Duodenal mucosa (tissue), 2 donors: Measurements from ENCODE around the gene NIPAL3.
"Not testable (repeated sequence)": the region's sequence is repeated elsewhere in the genome, so short reads cannot be mapped to it uniquely, and the experiment has no call there.

ENCODE experiments used
- H3K27ac ChIP-seq: one replicate; pipeline ENCODE4 v1.7.0; 2013; ENCODE audit warnings: low read depth, low read length
- H3K27me3 ChIP-seq, 2 donors: one replicate each; pipeline ENCODE4 v1.7.0; 2013; ENCODE audit warnings: low read length in 2 of 2, control low read depth in 1 of 2; ENCODE audit not compliant: insufficient read depth in 2 of 2, control insufficient read depth in 1 of 2
- H3K36me3 ChIP-seq, 2 donors: one replicate each; pipeline ENCODE4 v1.7.0; 2013; ENCODE audit warnings: low read length in 2 of 2, control low read depth in 1 of 2; ENCODE audit not compliant: insufficient read depth in 2 of 2, control insufficient read depth in 1 of 2
- H3K4me1 ChIP-seq, 2 donors: one replicate each; pipeline ENCODE4 v1.7.0; 2013; ENCODE audit warnings: low read length in 2 of 2, control low read depth in 1 of 2; ENCODE audit not compliant: insufficient read depth in 2 of 2, control insufficient read depth in 1 of 2
- H3K4me3 ChIP-seq, 2 donors: one replicate each; pipeline ENCODE4 v1.7.0; 2013; ENCODE audit warnings: low read length in 2 of 2, low read depth in 1 of 2
- H3K9ac ChIP-seq, 2 donors: one replicate each; pipeline ENCODE4 v1.7.0; 2013; ENCODE audit warnings: low read length in 2 of 2, low read depth in 1 of 2
- H3K9me3 ChIP-seq, 2 donors: one replicate each; pipeline ENCODE4 v1.7.0; 2013; ENCODE audit warnings: low read length in 2 of 2, control low read depth in 1 of 2; ENCODE audit not compliant: control insufficient read depth in 1 of 2

NIPAL3 gene

DNA sequence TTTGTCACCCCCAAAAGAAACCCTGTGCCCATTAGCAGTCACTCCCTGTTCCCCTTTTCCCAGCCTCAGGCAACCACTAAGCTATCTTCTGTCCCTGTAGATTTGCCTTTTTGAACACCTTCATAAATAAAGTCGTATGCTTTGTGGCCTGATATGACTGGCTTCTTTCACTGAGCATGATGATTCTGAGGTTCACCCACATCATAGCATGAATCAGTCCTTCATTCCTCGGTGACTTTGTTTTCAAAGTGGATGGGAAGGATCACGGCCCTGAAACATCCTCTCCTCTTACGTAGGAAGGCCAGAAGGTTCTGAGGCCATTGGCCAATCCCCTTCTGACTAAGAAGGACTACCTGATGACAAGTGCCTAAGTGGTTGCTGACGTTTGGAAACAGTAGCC is 39.1 kb downstream of the NIPAL3 start:
- Histone ChIP-seq H3K4me3 (no peak overlapping the region), H3K9me3 (no peaks in the 10 kb centered on the region), H3K27ac (no peak overlapping the region), H3K4me1 (no peaks in the 10 kb centered on the region), H3K27me3 (no peaks in the 10 kb centered on the region), H3K9ac (no peak overlapping the region), H3K36me3 (peaks cover 35 to 87% of the 10 kb centered on the region in 2 donors)

DNA sequence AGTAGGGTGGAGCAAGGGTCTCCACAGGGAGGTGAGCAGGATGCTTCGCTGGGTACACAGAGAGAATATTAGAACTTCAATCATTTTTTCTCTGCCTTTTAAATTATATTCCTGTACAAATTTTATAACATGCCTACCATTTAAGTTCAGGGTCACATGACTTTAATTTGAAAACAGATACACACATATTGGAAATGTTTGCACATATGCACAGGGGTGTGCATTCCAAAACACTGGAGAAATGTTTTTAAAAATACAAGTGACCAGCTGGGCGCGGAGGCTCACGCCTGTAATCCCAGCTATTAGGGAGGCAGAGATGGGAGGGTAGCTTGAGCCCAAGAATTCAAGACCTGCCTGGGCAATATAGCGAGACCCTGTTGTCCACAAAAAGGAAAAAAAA is 39.7 kb downstream of the NIPAL3 start:
- Histone ChIP-seq H3K36me3 (peaks cover 37 to 87% of the 10 kb centered on the region in 2 donors), H3K4me1 (no peaks in the 10 kb centered on the region), H3K9me3 (no peaks in the 10 kb centered on the region), H3K27me3 (no peaks in the 10 kb centered on the region), H3K27ac (no peak overlapping the region), H3K9ac (no peak overlapping the region), H3K4me3 (no peak overlapping the region)

DNA sequence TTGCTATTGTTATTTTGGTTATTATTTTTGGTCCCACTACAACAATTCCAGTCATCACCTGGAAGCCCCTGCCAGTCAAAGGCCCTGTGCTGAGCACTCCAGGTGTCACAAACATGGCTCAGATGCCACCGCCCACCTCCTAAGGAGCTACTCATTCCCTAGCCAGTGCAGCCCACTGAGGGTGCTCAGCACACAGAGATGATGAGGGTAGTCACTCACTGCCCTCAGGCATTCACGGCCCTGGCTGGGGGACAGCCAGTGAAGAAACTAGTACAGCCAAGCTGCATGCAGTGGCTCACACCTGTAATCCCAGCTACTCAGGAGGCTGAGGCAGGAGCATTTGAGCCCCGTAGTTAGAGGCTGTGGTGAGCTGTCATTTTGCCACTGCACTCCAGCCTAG is 42.3 kb downstream of the NIPAL3 start:
- Histone ChIP-seq H3K9me3 (no peaks in the 10 kb centered on the region), H3K27me3 (no peaks in the 10 kb centered on the region), H3K4me1 (no peaks in the 10 kb centered on the region), H3K9ac (no peak overlapping the region), H3K36me3 (peaks cover 25 to 73% of the 10 kb centered on the region in 2 donors), H3K4me3 (no peak overlapping the region), H3K27ac (no peak overlapping the region)

DNA sequence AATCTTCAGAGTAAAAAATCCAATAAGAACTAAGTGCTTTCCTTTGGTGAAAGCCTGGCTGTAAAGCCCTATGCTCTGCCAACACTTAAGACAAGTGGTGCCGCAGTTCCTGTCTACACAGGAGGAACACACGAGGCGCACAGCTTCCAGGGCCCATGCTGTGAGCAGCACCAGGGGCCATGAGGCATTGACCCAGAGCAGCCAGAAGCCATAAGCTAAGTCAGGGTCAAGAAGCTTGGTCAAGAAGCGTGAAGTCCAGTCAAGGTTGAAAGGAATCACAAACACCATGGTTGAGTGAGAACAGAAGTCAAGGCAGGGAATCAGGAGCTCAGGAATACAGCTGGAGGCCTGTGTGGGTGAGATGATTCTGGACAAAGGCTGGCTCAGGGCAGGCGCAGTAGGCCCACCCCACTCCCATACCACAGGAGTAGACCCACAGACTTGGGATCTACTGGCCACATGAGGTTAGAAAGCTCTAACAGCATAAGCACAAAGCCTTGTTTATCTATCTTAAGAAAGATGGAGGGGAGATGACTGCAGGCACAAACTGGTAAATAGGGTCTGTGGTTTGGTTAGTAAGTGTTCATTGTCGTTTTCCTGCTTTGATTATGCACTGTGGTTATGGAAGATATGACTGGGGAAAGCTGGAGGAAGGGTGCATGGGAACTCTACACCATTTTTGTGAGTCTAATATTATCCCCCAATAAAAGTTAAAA is 44.1 kb downstream of the NIPAL3 start:
- Histone ChIP-seq H3K27ac (no peak overlapping the region), H3K4me1 (no peaks in the 10 kb centered on the region), H3K36me3 (peaks cover 31 to 67% of the 10 kb centered on the region in 2 donors), H3K9me3 (no peaks in the 10 kb centered on the region), H3K4me3 (no peak overlapping the region), H3K27me3 (no peaks in the 10 kb centered on the region), H3K9ac (no peak overlapping the region)

DNA sequence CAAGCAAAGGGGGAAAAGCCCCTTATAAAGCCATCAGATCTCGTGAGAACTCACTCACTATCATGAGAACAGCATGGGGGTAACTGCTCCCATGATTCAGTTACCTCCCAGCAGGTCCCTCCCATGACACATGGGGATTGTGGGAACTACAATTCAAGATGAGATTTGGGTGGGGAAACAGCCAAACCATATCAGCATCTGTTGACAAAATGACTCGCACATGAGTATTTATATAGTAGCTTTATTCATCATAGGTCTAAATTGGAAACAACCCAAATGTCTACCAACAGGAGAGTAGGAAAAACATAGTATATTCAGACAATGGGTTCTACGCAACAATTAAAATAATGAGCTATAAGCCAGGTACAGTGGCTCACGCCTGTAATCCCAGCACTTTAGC is 46.5 kb downstream of the NIPAL3 start:
- H3K36me3 ChIP-seq: peaks cover 30 to 64% of the 10 kb centered on the region in 2 donors
- not testable (repeated sequence) for H3K4me1 ChIP-seq, H3K9ac ChIP-seq, H3K27ac ChIP-seq, H3K27me3 ChIP-seq, H3K4me3 ChIP-seq, H3K9me3 ChIP-seq

DNA sequence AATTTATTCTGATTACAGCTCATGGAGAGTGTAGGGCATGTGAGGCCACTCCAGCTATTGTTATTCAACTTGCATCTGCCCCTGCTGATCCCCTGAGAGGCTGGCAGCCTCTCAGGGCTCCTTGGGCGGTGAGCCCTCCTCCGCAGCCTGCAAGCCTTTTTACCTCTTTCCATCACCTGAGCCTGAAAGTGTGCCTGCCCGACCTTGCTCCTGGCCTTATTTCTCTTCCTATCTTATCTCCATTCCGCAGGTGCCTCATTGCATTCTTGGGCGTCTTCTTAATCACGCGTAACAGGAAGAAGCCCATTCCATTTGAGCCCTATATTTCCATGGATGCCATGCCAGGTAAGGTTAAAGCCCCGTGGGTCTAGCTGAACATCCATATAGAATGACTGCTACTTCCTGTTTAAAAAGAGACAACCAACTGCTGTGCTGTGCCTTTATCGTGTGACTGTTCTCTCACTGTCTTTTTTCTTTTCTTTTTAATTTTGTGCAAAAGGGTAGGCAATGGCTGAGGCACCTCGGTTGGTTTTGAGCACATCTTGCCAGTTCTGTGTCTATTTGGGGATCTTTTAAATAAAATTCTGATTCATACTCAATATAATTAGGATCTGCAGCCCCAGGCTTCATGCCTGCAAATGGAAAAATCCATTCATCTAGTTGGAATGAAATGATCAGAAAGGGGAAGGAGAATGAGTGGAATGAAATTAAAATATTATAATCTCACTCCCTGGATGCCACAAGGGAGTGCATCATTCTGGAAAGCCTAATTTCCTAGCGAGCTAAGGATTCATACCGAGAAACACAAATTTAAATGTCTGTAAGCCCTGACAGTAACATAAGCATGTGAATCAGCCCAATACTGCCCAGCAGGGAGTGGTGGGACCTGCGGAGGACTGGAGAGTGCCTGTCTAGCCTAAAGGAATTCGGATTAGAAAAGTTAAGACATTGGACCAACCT is 48.5 kb downstream of the NIPAL3 start:
- Histone ChIP-seq H3K36me3 (peaks cover 26 to 50% of the 10 kb centered on the region in 2 donors), H3K4me1 (no peaks in the 10 kb centered on the region), H3K9ac (no peak overlapping the region), H3K27ac (no peak overlapping the region), H3K9me3 (no peaks in the 10 kb centered on the region), H3K4me3 (no peak overlapping the region), H3K27me3 (no peaks in the 10 kb centered on the region)

DNA sequence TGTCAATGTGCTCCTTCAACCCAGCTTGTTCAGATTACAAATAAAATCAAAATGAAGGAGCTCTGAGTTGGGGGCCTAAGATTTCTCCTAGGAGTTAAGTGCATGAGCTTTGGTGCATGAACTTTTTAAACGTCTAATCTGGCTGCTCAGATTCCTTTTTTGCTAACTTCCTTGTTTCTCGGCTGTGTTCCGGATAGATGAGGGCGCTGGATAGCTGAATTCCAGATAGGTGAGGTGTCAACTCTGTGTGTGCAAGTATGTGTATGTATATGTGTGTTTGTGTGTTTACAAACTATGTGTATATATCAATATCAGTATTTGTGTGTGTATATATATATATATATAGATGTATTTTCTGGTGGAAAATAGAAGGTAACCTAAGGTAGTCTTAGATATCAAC is 49.5 kb downstream of the NIPAL3 start:
- H3K27me3 ChIP-seq: no peaks in the 10 kb centered on the region
- peaks cover 19 to 40% of the 10 kb centered on the region in 2 donors for H3K36me3 ChIP-seq
- H3K27ac ChIP-seq: no peak overlapping the region
- H3K9ac ChIP-seq: no peak overlapping the region
- no peaks in the 10 kb centered on the region for H3K9me3 ChIP-seq
- H3K4me3 ChIP-seq: no peak overlapping the region
- H3K4me1 ChIP-seq: no peaks in the 10 kb centered on the region

DNA sequence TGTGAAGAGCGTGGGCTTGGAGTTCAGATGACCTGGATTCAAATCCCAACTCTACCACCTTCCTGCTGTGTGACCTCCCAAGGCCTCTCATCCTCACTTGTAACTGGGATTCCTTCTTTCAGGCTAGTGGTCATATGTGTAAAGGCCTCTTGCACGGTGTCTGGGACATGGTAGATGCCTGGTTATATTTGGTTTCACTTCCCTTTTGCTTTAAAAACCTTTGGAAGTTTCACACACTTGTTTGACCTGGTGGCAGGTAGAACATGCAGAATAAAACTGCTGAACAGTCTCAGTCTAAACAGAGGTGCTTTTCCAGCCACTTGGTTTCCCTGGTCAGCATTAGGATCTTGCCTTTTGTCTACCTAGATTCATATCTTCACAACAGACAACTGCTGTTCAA is 50.0 kb downstream of the NIPAL3 start:
- H3K4me1 ChIP-seq: no peaks in the 10 kb centered on the region
- H3K27ac ChIP-seq: no peak overlapping the region
- no peak overlapping the region for H3K4me3 ChIP-seq
- H3K9me3 ChIP-seq: no peaks in the 10 kb centered on the region
- H3K36me3 ChIP-seq: peaks cover 18 to 35% of the 10 kb centered on the region in 2 donors
- no peak overlapping the region for H3K9ac ChIP-seq
- H3K27me3 ChIP-seq: no peaks in the 10 kb centered on the region

DNA sequence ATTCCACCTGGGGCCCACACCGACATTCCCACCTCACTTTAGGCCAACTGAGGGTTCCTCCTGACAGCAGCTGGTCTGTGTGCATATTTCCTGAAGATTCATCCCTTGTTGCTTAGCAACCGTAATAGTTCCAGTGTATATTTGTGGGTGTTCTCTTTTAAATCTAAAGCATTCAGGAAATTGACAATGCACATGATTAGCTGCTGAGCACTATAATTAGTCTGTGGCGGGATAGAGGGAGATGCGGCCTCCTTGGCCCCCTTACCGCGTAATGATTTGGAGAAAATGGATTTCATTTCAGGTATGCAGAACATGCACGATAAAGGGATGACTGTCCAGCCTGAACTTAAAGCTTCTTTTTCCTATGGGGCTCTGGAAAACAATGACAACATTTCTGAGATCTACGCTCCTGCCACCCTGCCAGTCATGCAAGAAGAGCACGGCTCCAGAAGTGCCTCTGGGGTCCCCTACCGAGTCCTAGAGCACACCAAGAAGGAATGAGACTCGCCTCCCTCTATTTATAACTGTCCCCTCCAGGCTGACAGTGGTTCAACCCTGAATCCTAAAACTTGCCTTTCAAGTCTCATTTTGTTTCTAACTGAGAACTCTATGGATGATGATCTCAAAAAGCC is 53.2 kb downstream of the NIPAL3 start:
- Histone ChIP-seq H3K4me1 (no peaks in the 10 kb centered on the region), H3K36me3 (peaks cover 14 to 28% of the 10 kb centered on the region in 2 donors), H3K9me3 (no peaks in the 10 kb centered on the region), H3K9ac (no peak overlapping the region), H3K27ac (no peak overlapping the region), H3K27me3 (no peaks in the 10 kb centered on the region), H3K4me3 (no peak overlapping the region)

DNA sequence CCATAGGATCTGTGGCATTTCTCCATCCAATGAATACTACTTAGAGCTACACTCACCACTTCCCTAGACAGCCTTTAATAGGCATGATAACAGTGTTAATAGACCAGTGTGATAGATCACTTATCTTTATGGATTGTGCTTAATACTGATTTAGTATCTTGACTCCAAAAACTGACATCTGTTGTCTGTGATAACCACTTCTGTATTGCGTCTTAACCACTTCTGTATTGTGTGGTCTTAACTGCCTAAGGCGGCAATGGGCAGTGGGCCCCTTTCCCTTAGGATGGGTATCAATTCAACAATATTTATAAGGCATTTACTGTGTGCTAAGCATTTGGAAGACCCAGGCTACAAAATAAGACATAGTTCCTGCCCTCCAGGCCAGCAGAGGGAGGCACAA is 55.0 kb downstream of the NIPAL3 start:
- Histone ChIP-seq H3K27ac (no peak overlapping the region), H3K9me3 (no peaks in the 10 kb centered on the region), H3K4me3 (no peak overlapping the region), H3K36me3 (peaks cover 8 to 12% of the 10 kb centered on the region in 2 donors), H3K27me3 (no peaks in the 10 kb centered on the region), H3K4me1 (peaks cover 0 to 3% of the 10 kb centered on the region in 2 donors), H3K9ac (no peak overlapping the region)
